HG02571 (cell line): ENCODE data around the gene POTEI.
"Not testable (repeated sequence)": the region's sequence is repeated elsewhere in the genome, so short reads cannot be mapped to it uniquely, and the experiment has no call there.

Experiments
- ATAC-seq: cut with Tn5 transposase; IDR thresholded peaks from one replicate; pipeline ENCODE4 v1.9.1; 2021; ENCODE audit warnings: mild to moderate bottlenecking, moderate library complexity; ENCODE audit not compliant: unreplicated experiment

POTEI gene

DNA sequence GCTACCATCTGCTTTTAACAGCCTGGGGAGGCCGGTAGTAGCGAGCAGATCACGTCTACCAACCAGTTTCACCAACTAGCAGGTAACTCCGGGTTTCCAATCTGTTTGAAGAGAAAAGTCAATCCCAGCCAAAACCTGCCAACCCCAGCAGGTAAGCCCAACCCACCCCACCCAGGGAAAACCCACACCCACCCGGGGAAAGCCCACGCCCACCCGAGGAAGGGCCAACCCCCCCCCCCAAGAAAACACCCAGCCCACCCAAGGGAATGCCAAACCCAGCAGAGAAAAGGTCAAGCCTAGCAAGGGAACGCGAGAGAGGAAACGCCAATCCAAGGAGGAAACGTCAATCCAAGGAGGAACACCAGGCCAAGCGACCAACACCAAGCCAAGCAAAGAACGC is at the start of gene POTEI:
Gene POTEI, minus strand, starts transcription at position 101 of the 400 bp plus-strand sequence. Its CDS starts 93 bp downstream, at position 8.
- not testable (repeated sequence) for ATAC-seq

DNA sequence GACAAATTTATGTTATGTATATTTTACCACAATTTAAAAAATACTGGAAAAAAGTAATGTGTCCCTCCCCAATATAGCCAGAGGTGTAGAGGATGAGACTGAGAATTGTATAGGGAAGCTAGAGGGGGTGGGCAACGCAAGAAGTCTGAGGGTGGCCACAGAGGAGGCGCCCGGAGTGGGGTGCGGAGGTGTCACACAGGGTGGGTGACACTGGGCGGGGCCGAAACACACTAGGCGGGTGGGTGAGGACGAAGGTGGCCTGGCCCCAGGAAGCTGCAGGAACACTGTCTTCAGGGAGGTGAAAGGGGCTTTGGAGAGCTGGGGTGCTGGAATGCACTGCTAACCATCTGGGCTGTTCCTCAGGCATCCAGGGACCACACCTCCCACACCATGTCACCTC is 47.3 kb upstream of the POTEI start:
- ATAC-seq = not testable (repeated sequence)

DNA sequence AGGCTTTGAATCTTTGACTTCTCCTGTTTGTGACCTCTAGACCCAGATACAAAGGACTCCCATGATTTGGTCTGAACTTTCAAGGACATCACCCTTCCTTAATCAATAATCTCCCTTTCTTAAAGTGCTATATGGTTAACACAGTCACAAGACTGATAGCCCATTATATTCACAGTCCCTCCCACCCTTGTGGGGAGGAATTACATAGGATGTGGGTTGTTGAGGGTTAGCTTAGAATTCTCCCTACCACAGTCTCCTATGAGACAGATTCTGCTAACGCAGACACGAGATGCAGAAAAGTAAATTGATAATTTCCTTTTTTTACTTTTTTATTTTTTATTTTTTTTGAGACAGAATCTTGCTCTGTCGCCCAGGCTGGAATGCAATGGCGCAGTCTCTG is 45.0 kb upstream of the POTEI start:
- not testable (repeated sequence) for ATAC-seq

DNA sequence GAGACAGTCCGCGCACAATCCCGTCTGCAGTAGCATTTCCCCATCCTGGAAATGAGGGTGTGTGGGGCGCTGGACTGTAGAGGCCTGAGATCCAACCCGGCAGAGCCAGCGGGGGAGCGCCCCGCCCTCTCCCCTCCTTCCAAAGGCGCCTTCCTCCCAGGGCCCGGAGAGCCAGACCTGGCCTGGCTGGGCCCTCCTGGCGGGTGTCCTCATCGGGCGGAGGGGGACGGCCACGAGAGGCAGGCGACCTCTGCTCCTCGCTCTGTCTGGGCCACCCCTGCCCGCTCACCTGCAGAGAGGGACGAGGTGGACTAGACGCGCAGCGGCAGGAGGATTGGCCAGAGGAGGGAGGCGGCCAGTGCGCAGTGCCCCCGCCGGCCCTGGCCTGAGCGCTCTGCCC is 40.3 kb upstream of the POTEI start:
- ATAC-seq = not testable (repeated sequence)

DNA sequence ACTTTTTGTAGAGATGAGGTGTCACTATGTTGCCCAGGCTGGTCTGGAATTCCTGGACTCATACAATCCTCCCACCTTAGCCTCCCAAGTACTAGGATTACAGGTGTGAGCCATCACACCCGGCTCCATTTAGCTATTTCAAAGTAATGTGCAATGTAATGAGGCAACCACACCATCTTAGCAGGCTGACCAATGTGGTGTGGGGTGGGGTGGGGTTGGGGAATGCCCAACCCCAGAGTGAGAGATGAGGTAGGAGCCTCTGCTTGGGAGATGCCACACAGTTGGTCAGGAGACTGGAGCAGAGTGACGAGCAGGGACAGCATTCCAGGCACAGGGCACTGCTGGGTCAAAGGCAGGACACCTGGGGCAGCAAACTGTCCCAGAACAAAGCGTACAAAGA is 39.3 kb upstream of the POTEI start:
- ATAC-seq = not testable (repeated sequence)

DNA sequence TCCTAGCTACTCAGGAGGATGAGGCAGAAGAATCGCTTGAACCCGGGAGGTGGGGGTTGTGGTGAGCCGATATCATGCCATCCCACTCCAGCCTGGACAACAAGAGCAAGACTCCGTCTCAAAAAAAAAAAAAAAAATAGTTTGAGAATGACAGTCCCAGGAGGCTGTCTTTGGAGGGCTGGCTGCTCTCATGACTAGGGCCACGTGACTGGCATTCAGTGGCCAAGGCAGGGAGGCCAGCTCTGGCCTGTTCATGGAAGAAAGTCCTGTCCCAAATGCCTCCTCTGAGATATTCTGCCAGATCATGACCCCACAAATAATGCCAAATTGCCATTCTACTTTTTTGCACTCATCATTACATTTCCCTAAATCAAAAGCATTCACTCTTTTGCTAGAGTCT is 35.9 kb upstream of the POTEI start:
- not testable (repeated sequence) for ATAC-seq

DNA sequence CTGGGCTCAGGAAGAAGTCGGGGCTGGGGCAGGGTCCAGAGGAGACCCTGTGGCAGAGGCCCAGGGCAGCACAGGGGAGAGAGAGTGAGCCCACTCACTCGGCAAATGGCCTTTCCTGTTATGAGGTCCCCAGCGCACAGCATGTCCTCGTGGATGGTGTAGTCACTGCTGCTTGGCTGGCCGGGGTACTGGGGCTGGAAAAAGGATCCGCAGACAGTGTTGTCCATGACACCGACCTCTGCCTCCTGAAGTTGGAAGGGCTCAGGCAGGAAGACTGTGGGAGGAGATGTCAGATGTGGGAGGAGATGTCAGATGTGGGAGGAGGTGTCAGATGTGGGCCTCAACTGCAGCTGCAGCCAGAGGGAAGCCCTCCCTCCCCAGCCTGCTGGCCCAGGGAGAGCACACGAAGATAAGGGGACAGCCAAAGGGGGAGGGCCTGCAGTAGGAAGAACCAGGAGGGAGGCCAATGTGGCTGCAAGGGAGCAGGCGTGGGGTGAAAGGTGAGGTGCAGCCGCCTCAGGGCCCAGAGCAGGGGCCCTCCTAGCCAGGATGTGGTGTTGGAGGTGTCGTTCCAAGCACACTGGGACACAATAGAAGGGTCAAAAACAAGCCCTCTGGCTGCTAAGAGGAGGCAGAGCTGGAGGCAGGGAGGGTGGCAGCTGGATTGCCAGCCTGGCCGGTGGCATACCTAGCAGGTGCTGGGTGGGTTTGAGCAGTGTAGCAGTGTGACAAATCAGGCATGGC is 34.8 kb upstream of the POTEI start:
- ATAC-seq = not testable (repeated sequence)

DNA sequence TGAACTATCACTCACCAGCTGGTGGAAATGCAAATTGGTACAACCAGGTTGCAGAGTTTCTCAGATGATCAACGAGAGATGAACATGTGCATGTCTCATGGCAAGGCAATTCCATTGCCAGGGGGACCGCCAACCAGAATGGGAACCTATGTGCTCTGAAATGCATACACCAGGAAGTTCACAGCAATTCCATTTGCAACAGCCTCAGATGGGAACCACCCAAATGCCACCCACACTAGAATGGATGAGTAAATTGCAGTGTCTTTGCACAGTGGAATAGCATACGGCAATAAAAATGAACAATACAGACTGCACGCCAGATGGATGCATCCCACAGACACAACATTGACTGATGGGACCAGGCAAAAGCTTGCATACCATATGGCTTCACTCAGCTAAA is 33.7 kb upstream of the POTEI start:
- not testable (repeated sequence) for ATAC-seq

DNA sequence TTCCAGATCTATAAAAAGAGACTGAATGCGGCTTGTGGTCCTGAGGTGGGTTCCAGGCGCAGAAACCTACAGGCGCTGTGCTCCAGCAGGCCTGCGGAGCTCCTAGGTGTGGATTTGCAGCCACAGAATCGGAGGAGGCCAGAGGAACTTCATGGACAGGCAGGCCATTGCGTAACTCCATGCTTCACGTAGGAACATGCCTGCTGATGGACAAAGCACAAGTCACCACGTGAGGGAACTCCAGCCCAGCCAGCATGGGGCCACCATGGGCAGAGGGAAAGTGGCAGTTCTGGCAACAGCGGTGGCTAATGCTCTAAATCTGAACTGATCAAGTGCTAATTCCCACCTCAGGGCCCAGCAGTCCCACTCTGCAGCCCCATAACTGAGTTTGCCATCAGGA is 29.1 kb upstream of the POTEI start:
- ATAC-seq = not testable (repeated sequence)

DNA sequence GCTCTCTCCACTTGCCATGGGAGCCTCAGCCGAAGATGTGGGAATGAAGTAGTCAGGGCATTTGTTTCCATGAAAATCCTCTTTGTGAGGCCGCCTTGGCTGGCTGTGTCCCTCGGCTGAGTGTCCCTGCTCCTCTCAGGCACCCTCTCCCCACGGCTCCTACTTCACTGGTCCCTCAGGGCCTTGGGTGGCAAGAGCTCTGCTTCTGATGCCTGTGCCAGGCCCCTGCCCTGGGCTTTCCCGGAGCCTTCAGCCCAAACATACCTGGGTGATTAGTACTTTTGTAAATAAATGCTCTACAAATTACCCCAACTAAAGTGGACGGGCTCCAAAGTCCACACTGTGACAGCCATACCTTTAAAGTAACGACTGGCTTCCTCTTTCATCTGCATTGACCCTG is 27.5 kb upstream of the POTEI start:
- not testable (repeated sequence) for ATAC-seq

DNA sequence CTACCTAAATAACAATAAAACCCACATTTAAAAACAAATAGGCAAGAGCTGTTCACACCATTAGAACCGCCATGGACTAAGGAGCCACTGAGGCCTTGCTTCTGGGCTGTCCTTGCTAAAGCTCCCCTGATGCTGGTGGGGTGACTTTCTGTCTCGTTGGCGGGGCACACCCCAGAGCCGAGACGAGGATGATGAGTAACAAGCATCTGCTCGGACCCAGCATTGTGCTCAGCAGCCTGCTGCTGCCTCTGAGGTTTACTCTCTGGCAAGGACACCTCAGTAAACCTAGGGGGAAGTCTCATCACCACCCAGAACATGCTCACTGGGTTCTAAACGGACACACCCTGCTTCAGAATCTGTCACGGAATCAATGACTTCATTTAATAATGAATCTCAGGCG is 22.5 kb upstream of the POTEI start:
- ATAC-seq = peak; percentile 33

DNA sequence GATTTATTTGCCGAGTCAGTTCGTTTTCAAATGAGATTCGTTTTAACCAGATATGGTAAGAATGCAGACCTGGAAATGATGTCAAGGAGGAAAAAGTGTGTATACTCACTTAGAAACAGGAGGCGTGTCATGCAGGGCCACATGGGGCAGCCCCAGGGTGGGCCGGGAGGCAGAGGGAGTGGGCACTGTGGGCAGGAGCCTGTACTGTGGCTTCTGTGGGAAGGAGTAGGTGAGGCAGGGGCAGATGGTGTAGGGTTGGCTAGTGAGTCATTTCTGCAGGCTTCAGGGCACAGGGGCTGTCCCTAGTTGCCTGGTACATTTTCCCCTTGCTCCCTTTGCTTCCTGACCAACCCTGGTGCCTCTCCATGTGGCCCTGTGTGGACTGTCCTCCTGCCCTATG is 22.1 kb upstream of the POTEI start:
- peak; percentile 90 for ATAC-seq

DNA sequence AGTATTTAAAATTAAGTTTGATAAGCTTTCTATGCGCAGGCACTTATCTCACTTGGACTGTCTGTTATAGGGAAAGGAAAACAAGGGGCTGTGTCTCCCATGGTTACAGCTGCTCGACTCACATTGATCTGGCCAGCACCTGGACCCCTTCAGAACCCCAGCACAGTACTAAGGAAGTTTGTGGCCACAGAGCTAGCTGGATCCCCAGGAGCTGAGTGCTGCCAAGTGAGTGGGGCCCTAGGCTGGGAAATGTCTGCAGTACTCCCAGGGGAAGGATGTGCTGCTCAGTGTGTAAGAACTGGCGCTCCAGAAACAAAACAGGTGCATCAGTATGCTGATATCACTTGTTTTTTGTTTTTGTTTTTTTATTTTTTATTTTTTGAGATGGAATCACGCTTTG is 21.1 kb upstream of the POTEI start:
- not testable (repeated sequence) for ATAC-seq

DNA sequence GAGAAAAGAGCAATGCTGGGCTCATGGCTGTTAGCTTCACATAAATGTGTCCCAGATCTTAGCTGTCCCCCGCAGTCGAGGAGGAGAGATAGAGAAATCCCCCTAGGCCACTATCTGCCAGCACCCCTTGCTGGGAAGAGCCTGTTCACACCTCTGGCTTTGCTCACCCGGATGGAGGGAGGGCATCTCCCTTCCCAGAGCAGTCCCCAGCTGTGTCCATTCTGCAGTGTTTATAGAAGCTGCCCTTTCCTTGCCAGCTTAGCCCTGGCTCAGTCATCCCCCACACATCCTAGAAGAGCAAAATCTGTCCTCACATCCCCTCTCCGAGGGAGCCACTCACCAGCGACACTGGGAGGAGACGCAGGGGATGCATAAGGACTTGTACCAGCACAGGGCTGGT is 20.4 kb upstream of the POTEI start:
- ATAC-seq = not testable (repeated sequence)

DNA sequence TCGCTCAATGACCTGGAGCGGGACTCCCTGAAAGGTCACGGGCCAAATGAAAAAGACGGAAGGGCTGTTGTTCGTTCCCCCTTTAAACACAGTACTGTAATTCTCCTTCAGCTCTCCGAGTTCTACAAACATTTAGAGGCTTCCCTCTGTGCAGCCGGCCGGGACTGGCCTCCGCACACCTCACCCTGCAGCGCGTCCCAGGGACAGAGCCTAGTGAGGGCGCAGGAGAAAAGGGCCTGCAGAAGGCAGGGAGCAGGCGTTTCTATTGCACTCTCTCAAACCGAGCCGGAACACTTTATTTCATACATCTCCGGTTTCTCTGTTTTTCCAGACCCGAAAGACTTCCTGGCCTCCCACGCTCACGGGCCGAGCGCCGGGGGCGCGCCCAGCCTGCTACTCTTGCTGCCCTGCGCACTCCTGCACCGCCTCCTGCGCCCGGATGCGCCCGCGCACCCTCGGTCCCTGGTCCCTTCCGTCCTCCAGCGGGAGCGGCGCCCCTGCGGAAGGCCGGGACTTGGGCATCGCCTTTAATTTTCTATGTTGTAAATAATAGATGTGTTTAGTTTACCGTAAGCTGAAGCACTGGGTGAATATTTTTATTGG is 18.3 kb upstream of the POTEI start:
- not testable (repeated sequence) for ATAC-seq

DNA sequence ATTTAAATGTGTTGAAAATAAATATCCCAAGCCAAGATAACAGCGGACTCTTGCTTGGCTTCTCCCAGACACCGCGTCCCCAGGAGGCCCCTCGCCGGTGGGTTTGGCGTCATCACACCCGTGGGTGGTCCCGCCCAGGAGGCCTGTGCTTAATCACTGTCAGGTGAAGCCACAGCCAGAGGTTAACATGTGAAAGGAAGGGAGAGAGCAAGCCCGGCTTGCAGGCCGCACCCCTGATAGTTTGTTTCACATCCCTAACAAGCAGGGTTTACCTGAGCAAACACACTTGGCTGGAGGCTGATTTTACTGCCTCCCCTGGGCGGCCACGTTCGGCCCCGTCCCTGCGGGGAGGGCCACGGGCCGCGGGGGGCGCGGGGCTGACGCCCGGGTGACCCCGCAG is 13.3 kb upstream of the POTEI start:
- ATAC-seq = not testable (repeated sequence)

DNA sequence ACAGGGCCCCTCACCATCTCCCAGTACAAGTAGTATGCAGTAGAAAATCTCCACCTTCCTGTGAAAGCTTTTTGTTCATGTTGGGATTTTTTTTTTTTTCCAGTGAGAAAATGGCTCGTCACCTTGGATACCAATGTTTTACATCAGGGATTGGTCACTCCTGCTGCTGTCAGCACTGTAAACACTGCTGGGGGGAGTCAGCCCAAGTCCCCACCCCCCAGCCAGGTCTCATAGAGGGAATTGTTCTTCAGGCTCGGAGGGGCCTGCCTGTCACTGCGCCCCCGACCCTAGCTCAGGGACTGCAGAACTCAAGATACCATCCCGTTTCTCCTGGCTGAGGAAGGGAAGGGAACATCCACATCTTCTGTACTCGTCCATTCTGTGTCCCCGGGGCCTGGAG is 11.9 kb upstream of the POTEI start, which contains the start of gene CFC1B:
Gene CFC1B, plus strand, starts transcription at position 231 of the 400 bp plus-strand sequence. CDS start 263 bp downstream, outside the sequence.
- not testable (repeated sequence) for ATAC-seq

DNA sequence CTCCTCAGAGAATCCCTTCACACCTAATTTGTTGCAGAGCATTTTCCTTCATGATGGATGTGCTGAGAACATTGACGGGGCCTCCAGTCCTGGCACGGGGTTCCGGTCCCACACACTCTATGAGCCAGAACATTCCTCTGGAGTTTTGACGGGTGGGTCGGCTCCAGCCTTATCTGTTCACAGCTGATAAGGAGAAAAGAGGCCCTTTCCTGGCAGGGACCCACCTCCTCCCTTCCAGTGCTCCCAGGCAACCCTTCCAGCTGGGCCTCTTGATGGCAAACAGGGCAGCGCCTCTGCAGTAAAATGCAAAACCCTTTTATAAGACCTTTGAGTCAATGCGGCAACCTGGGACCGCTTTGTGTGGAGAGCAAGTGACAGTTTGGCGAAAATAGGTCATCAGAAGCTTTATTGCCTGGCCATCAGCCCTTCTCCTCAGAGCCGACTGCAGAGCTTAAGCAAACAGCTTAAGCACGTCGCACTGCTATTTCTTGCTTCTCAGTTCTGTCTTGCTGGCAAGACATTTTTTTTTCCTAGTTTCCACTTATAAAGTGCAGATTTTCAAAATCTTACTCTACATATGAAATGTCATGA is 9.5 kb upstream of the POTEI start:
- not testable (repeated sequence) for ATAC-seq

DNA sequence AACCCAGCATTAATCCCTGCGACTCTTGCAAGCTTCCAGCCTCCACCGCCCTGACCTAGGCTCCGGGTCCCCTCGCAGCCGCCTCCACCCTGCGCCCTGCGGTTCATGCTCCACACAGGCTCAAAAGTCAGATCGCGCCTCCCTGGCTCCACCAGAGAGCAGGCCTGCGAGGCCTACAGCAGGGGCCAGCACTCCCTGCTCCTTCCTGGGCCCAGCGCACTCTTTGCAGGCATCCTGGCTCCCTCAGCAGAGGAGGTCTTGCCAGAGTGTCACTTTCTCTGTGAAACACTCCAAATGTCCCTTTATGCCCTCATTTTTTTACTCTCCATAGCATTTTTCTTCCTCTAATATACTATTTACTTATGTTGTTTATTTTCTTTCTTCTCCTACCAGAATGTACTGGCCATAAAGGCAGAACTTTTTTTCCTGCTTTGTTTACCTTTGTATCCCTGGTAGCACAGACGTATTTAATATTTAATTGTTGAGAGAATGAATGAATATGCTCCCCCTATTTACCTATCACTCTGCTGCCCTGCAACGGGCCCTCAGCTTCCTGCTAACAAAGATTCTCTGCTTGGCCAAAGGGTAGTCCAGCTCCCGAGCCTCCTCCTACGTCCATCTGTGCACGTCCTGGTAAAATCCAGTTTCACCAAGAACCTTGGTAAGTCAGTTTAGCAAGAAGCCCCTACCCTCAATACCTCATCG is 2.8 kb upstream of the POTEI start:
- not testable (repeated sequence) for ATAC-seq

DNA sequence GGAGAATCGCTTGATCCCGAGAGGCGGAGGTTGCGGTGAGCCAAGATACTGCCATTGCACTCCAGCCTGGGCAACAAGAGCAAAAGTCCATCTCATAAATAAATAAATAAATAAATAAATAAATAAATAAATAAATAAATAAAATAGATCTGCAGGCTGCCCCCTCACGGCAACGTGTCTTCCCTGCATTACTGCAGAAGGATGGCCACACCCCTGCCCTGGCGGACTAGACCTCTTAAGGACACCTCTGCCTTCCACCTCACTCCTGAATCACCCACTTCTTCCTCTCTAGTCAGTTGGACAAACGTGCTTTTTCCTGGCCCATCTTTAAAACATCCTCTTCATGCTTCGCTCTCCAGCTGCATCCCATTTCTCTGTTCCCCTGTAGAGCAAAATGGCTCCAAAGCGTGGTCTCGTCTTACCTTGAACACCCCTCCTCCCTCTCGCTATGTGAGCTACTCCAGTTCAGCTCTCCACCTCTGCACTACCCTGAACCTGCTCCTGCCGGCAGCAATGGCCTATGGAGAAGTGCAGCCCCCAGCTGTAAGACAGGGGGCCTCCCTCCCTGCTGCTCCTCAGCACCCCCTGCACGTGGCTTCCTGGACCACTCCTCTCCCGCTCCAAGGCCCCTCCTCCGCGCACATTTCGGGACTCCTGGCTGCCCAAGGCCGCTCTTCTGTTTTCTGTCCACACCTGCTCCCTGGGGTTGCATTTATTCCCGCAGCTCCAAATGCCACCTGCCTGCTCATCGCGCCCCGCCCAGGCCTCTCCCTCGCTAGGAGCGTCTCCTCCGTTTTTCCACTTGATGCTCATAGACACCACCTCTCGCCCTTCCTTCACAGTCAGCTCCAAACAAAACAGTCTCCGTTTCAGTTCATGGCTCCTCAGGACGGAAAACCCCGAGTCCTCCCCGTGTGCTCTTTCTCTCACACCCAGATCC is 1.9 kb upstream of the POTEI start:
- ATAC-seq = not testable (repeated sequence)
